Keratinocyte (primary cell): Measurements from ENCODE around the gene SQSTM1. TPM values are rescaled to one million over a fixed set of nuclear protein-coding genes. Genes with fewer than 3 reads are reported as not detected.
A peak's percentile ranks its signal among the peaks of the same experiment; 100 is the strongest.

ENCODE experiments used
- DNase-seq: peaks from one replicate; pipeline ENCODE4 v3.0.0-alpha.2; 2011; ENCODE audit warnings: low read depth, missing footprints, low spot score
- FAIRE-seq: peaks from 2 replicates; lab custom pipeline; 2011; peaks lifted over from hg19 to GRCh38; lab: Jason Lieb, UNC
- H2AFZ ChIP-seq: 2 replicates; pipeline ENCODE4 v1.6.0; 2012; ENCODE audit warnings: low read length, control low read depth, inconsistent platforms; ENCODE audit not compliant: control insufficient read depth
- H3K27ac ChIP-seq: 2 replicates; pipeline ENCODE4 v1.5.1; 2011; ENCODE audit warnings: low read length; ENCODE audit not compliant: control insufficient read depth, insufficient read depth
- H3K27me3 ChIP-seq: 3 replicates; pipeline ENCODE4 v1.6.0; 2011; ENCODE audit warnings: low read length; ENCODE audit not compliant: control insufficient read depth, insufficient read depth; ENCODE audit errors: extremely low read depth
- H3K36me3 ChIP-seq, 2 experiments: 2 replicates in 1 of 2; 3 replicates in 1 of 2; pipeline ENCODE4 v1.5.1; 2011; ENCODE audit warnings: low read length in 2 of 2, mild to moderate bottlenecking in 1 of 2; ENCODE audit not compliant: control insufficient read depth in 2 of 2, insufficient read depth in 2 of 2; ENCODE audit errors: extremely low read depth in 1 of 2
- H3K4me1 ChIP-seq: 3 replicates; pipeline ENCODE4 v1.5.1; 2011; ENCODE audit warnings: low read length; ENCODE audit not compliant: control insufficient read depth, insufficient read depth; ENCODE audit errors: extremely low read depth
- H3K4me2 ChIP-seq: 3 replicates; pipeline ENCODE4 v1.6.0; 2011; ENCODE audit warnings: low read depth, low read length; ENCODE audit not compliant: control insufficient read depth, insufficient read depth; ENCODE audit errors: extremely low read depth
- H3K4me3 ChIP-seq, 3 experiments: fragments of 200-600 bp in 1 of 3; sonication (generic) in 1 of 3; 2 replicates in 2 of 3; 3 replicates in 1 of 3; pipeline ENCODE4 v1.5.1; 2011 to 2016; ENCODE audit warnings: low read length in 3 of 3, mild to moderate bottlenecking in 3 of 3, control low read depth in 2 of 3, inconsistent platforms in 1 of 3, low read depth in 1 of 3, mixed read lengths in 1 of 3, mixed run types in 1 of 3, moderate library complexity in 1 of 3; ENCODE audit not compliant: control insufficient read depth in 2 of 3, insufficient read depth in 2 of 3; ENCODE audit errors: extremely low read depth in 1 of 3
- H3K79me2 ChIP-seq: 2 replicates; pipeline ENCODE4 v1.6.0; 2012; ENCODE audit warnings: low read length; ENCODE audit not compliant: control insufficient read depth, insufficient read depth
- H3K9ac ChIP-seq: 3 replicates; pipeline ENCODE4 v1.6.0; 2011; ENCODE audit warnings: low read length; ENCODE audit not compliant: control insufficient read depth, insufficient read depth; ENCODE audit errors: extremely low read depth
- H3K9me1 ChIP-seq: 3 replicates; pipeline ENCODE4 v1.6.0; 2011; ENCODE audit warnings: low read length; ENCODE audit not compliant: control insufficient read depth, insufficient read depth; ENCODE audit errors: extremely low read depth
- H3K9me3 ChIP-seq: 2 replicates; pipeline ENCODE4 v1.5.1; 2012; ENCODE audit warnings: low read depth, low read length; ENCODE audit not compliant: control insufficient read depth
- H4K20me1 ChIP-seq: 3 replicates; pipeline ENCODE4 v1.6.0; 2011; ENCODE audit warnings: low read length; ENCODE audit not compliant: control insufficient read depth, insufficient read depth; ENCODE audit errors: extremely low read depth
- CTCF ChIP-seq, 3 experiments: IDR thresholded peaks in 1 of 3; conservative IDR thresholded peaks in 1 of 3; optimal IDR thresholded peaks in 1 of 3; 2 replicates in 2 of 3; 3 replicates in 1 of 3; pipeline versions ENCODE3 to v1.5.1; 2011; ENCODE audit warnings: low read length in 3 of 3, mild to moderate bottlenecking in 3 of 3, moderate library complexity in 2 of 3, control low read depth in 1 of 3, inconsistent platforms in 1 of 3; ENCODE audit not compliant: insufficient read depth in 2 of 3; ENCODE audit errors: extremely low read depth in 1 of 3
- EZH2 ChIP-seq: IDR thresholded peaks from one replicate; pipeline ENCODE4 v1.6.1; 2012; ENCODE audit warnings: inconsistent platforms, mild to moderate bottlenecking, low read length, moderate library complexity
- dilution Hi-C: fragments of 300-500 bp; cut with MboI; formaldehyde crosslinking; loops from one replicate; pipeline ENCODE4 v1.7.0; 2020; ENCODE audit warnings: low sequenced_read_pairs; ENCODE audit not compliant: extremely low pct_ligation_motif_present
- polyA plus RNA-seq, 5 experiments: library from polyadenylated mRNA; depleted of rRNA in 3 of 5; stranded (reverse) in 3 of 5; stranded (forward) in 1 of 5; unstranded in 1 of 5; fragments of >200 nt; gene quantifications; 1 replicate in 1 of 5; 2 replicates in 3 of 5; 3 replicates in 1 of 5; pipeline versions ENCODE4 v1.2.1 to v1.2.3, GENCODE V29; 2011 to 2012; ENCODE audit warnings: missing spikeins in 2 of 5, low read depth in 1 of 5, low replicate concordance in 1 of 5

SQSTM1 gene
- polyA plus RNA-seq, 1 donor (not counting 4 experiments of a cell fraction or from before 2014, with no cell fraction given): 75.7 TPM

DNA sequence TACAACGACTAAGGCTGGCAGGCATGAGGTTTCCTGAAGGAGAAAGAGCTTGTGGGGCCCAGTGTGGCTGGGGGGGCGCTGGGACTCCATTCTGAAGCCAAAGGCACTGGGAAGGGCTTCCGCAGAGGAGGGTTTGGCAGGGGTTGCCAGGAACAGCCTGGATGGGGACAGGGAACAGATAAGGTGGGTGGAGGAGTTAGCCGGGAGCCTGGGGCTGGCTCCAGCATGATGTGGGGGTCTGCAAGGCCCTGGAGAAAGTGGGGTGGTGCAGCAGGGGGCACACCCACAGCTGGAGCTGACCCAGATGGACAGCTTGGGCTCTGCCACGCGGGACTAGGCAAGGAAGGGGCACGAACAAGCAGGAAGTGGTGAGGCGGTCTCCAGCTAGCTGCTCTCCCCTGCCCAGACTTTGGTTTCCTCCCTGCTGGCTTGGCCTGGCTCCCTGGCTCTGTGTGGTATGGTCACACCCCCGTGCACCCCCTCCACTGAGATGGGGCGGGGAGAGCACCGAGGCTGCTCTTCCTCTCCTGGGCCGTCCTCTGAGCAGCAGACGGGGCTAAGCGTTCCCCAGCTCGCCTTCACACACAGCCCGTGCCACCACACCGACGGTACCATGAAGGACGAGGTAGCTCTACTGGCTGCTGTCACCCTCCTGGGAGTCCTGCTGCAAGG lies 27.1 kb upstream of the SQSTM1 start, which contains the start of gene LTC4S:
LTC4S (plus strand) TSS at position 519 of the 672 bp plus-strand sequence; CDS start at position 614, 95 bp downstream.
- Histone ChIP-seq H3K27me3 (no peaks in the 10 kb centered on the region), H3K36me3 (peaks cover 10 to 14% of the 10 kb centered on the region in 2 experiments), H3K4me1 (peaks cover 22% of the 10 kb centered on the region), H3K9me3 (no peaks in the 10 kb centered on the region), H4K20me1 (no peaks in the 10 kb centered on the region), H2AFZ (peak within 1 kb of the TSS; percentile 12), H3K4me2 (peak within 1 kb of the TSS; percentile 75), H3K9ac (no peak within 1 kb of the TSS), H3K9me1 (no peaks in the 10 kb centered on the region), H3K27ac (no peak within 1 kb of the TSS), H3K4me3 (no peak within 1 kb of the TSS), H3K79me2 (no peaks in the 10 kb centered on the region)
- TF ChIP-seq EZH2: no peak
- TF ChIP-seq CTCF (optimal IDR thresholded peaks at IDR 0.05 in 1 of 3, IDR thresholded peaks at IDR 0.05 in 1 of 3, conservative IDR thresholded peaks at IDR 0.05 in 1 of 3; ENCODE audit: extremely low read depth in 1 of 3, insufficient read depth in 2 of 3, low read length in 3 of 3): no peak
- FAIRE-seq (peak; percentile 52), DNase-seq (no peak)
- dilution Hi-C loops: no loop called here

GRCh38 chr5:179794171-179794570 lies 26.5 kb upstream of the SQSTM1 start:
- Histone ChIP-seq H3K27ac (no peak overlapping the region), H2AFZ (no peak overlapping the region), H3K9me3 (no peaks in the 10 kb centered on the region), H3K9me1 (no peaks in the 10 kb centered on the region), H4K20me1 (no peaks in the 10 kb centered on the region), H3K4me1 (peaks cover 22% of the 10 kb centered on the region), H3K79me2 (no peaks in the 10 kb centered on the region), H3K36me3 (peaks cover 15 to 16% of the 10 kb centered on the region in 2 experiments), H3K9ac (no peak overlapping the region), H3K27me3 (no peaks in the 10 kb centered on the region), H3K4me3 (no peak overlapping the region), H3K4me2 (no peak overlapping the region)
- FAIRE-seq (no peak), DNase-seq (no peak)
- no peak for TF ChIP-seq EZH2
- TF ChIP-seq CTCF (optimal IDR thresholded peaks at IDR 0.05 in 1 of 3, IDR thresholded peaks at IDR 0.05 in 1 of 3, conservative IDR thresholded peaks at IDR 0.05 in 1 of 3; ENCODE audit: extremely low read depth in 1 of 3, insufficient read depth in 2 of 3, low read length in 3 of 3): no peak
- dilution Hi-C loops: no loop called here
